ENCODE measurements around the gene FPR2. TPM values are rescaled to one million over a fixed set of nuclear protein-coding genes. Genes with fewer than 3 reads are reported as not detected.

Gene FPR2, protein sequence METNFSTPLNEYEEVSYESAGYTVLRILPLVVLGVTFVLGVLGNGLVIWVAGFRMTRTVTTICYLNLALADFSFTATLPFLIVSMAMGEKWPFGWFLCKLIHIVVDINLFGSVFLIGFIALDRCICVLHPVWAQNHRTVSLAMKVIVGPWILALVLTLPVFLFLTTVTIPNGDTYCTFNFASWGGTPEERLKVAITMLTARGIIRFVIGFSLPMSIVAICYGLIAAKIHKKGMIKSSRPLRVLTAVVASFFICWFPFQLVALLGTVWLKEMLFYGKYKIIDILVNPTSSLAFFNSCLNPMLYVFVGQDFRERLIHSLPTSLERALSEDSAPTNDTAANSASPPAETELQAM
- total RNA-seq = 11.4 TPM
- long read RNA-seq, transcript FPR2-201 (2 exons, 2,262 nt) = major isoform, 9 of 13 reads
- long read RNA-seq, partial matches to known transcripts = 3 of 13 reads
- long read RNA-seq, other reads (novel, unspliced or antisense) = 0 of 13 reads

DNA sequence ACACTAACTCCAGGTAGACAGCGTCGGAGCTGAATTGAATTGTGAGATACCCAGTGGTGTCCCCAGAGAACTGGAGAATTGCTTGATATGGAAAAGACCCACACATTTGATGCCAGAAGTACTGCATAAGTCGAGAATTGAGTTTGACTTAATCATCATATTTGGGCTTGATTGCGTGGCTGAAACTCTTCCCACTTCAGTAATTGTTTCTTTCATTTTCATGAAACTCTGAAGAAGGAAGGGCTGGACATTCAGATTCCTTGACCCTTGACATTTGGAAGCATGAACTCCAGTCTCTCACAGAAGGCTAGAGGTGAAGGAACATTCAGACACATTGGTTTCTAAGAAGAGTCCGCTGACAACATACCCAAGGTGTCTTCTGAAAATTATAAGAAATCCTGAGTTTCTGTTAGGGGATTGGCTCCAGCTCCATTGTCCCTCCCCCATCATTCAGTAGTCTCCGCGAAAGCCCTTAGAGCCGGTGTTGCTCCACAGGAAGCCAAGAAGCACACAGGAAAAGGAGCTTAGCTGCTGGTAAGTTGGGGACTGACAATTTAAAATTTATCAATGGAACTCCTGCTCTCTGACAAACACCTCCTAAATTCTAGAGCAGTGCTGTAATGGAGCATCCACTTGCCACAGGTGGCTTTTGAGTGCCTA is at the start of gene FPR2:
FPR2 (plus strand) TSS at position 484 of the 660 bp plus-strand sequence. CDS start 7,479 bp downstream, outside the sequence.
- no peak for DNase-seq (ENCODE audit: low spot score)

DNA sequence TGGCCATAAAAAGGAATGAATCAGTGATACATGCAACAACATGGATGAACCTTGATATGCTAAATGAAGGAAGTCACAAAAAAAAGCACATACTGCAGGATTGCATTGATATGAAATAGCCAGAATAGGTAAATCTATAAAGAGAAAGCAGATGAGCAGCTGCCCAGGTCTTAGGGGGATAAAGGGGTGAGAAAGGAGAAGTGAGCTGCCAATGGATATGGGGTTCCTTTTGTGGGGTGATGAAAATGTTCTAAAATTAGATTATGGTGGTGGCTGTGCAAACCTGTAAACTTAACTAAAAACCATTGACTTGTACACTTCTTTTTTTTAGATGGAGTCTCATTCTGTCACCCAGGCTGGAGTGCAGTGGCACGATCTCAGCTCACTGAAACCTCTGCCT is 49.3 kb upstream of the FPR2 start:
- DNase-seq (ENCODE audit: low spot score) = no peak

DNA sequence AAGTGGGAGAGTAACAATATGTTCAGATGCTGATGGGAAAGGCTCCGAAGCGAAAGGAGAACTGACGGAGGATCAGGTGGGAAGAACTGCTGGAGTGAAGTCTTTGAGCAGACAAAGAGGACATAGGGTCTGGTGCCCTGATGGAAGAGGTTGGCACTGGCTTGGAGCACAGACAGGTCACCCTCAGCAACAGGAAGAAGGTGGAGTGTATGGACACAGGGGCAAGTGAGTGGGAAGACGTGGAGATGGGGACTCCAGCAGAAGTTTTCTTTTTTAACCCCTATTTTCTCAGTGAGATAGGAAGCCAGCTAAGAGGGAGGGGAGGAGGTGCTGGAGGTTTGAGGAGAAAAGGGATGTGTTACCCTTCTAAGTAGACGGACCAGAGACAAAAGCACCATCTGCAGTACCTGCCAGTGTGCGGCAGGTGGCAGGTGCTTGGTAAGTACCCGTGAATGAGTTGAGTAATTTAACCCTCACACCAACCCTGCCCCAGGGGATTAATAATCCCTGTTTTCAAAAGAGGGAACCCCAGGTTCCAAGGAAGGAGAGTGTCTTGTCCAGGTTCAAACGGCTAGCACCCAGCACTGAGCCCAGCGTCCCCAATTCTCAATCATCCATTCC is 48.4 kb upstream of the FPR2 start:
- DNase-seq (ENCODE audit: low spot score) = no peak

DNA sequence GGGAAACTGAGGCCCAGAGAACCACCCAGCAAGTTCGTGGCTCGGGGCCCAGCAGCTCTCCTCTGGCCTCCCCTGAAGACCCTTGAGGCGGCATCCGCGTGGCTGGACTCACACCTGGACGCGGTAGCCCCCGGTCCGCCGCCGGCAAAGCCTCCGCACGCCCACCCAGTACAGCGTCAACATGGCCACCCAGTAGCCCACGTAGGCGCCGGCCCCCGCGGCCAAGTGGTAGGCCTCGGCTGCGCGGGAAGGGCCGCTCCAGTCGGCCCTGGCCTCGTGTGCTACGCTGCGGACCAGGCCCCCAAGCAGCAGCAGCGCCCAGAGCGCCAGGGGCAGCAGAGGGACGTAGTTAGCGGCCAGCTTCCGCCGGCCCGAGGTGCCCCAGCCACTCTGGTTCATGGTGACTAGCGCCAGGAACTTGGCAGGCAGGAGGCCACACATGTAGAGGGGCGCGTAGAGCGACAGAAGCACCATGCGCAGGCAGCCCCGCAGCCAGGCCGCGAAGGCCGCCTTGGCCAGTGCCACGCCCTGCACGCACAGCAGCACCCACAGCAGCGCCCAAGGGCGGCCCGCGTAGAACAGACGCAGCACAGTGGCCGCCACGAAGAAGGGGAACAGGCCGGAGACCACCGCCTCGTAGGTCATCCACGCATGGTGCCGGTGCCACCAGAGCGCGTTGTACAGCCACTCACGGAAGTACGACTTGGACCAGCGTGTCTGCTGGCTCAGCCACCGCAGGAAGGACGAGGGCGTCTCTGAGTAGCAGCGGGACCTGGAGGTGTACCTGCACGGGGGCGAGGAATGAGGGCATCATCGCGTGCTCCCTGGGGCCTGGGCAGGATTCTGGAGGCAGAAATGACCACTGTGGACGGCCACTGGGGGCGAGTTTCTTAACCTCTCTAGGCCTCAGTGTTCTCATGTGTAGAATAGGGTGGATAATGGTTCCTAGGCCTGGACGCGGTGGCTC is 47.4 kb upstream of the FPR2 start:
- DNase-seq (ENCODE audit: low spot score) = no peak

DNA sequence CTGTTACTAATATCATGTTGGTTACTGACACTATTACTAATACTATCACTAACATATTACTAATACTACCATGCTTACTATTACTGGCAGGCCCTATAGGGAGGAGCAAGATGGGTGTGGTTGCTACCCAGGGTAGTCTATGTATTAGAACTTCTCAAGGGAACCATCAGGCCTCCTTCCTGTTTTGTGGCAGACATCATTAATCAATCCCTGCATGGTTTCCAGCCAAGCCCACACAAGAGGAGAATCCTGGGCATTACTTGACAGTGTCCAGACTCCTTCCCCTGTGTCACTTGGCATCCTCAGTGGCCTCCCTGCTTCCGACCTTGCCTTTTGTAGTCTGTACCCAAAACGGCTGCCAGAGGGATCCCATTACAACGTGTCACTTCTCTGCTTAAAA is 46.1 kb upstream of the FPR2 start:
- DNase-seq (ENCODE audit: low spot score) = no peak

DNA sequence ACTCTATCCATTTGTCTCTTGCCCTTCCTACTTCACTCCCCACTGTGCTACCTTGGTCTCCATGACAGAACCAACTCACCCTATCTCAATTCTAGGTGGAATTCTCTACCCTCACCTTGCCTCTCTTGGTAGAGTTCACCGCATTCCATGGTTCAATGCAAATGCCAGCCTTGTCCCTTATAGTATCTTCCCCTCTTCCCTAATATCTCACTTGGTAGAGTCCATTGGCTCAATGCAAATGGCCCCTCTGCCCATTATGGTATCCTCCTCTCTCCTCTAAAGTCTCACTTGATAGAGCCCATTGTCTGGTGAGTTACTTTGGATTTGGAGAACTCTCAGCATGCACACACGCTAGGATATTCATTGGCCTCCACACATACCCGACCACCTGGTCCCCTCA is 45.1 kb upstream of the FPR2 start:
- DNase-seq (ENCODE audit: low spot score) = no peak

DNA sequence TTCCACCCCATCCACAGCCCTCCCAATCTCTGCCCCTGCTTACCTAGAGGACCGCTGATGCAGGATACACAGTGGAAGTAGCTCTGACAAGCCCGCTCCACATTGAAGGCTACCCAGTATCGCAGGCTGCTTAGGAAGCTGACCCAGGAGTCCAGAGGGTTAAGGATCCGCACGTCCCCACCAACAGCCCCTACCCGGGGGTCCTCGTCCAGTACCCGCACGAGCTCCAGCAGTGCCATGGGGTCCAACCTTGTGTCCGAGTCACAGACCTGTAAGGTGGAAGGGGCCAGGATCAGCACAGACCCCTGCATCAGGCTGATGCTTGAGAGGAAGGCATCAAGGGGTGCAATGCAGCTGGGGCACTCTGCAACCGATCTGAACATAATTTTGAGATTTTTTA is 44.1 kb upstream of the FPR2 start:
- DNase-seq (ENCODE audit: low spot score) = no peak

DNA sequence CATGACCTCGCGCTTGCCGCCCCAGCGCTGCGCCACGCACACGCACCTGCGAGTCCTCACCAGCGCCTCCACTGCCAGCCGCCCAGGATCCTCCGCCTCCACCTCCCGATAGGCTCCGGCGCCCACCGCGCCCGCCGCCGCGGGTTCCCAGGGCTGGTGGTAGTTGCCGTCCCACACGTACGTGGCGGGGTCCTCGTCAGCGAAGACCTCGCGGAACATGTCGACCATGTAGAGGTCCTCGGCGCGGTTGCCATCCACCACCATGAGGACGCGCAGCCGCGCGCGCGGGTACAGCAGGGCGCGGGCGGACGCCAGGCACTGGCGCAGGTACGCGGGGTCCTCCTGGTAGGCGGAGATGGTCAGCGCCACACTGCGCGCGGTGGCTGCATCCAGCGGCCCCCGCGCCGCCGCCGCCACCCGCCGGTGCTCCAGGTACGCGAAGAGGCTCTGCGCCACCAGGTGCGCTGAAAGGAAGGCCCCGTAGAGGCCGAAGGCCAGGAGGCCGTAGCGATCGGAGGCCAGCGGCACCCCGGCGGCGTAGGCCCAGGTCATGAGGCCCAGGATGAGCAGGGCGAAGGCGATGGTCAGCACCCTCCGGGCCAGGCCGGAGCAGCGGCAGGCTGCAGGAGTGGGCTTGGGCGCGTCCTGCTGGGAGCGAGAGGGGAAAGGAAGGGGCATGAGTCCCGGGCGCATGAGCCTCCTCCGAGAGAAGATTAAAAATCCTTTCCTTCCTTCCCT is 41.6 kb upstream of the FPR2 start:
- DNase-seq (ENCODE audit: low spot score) = no peak

DNA sequence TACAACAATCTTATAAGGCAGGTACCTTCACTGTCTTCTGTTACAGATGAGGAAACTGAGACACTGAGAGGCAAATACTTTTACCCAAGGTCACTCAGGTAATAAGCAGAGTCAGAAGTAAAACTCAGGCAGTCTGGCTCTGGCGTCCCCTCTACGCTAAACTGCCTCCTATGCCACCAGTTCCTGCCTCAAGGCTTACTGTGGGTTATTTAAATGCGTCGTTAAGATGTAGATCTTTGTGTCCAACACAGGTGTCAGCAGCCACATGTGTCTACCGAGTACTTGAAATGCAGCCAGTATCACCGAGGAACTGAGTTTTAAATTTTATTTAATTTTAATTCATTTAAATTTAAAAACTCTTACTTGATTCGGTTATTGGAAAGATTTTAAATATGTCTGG is 39.1 kb upstream of the FPR2 start:
- DNase-seq (ENCODE audit: low spot score) = no peak

DNA sequence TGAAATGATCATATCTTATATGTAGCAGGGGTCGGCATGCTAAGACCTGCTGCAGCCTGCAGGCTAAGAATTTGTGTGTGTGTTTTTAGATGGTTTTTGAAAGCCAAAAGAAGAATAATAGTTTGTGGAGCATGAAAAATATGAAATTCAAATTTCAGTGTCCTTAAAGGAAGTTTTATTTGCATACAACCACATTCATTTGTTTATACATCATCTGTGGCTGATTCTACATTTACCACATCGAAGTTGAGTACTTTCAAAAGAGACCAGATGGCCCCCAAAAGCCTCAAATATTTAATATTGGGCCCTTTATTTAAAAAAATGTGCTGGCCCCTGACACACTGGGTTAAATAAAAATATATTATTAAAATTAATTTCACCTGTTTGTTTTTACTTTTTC is 38.5 kb upstream of the FPR2 start:
- no peak for DNase-seq (ENCODE audit: low spot score)

DNA sequence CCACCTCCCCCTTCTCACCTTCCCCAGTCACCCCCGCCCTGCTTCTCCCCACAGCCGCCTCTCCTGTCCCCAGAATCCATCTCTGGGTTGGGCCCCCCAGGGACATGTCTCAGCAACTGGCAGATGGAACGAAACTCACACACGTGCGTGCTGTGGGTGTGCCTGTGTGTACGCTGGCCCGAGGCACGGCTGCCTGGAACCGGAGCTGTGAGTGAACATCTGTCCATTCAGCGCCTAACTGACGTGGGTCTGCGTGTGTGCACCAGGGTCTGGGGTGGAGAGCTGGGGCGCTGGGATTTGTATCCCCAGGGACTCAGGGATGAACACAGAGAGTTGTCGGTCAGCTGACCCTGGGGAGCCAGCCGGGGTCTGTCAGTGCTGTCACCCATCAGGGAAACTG is 36.4 kb upstream of the FPR2 start:
- no peak for DNase-seq (ENCODE audit: low spot score)

DNA sequence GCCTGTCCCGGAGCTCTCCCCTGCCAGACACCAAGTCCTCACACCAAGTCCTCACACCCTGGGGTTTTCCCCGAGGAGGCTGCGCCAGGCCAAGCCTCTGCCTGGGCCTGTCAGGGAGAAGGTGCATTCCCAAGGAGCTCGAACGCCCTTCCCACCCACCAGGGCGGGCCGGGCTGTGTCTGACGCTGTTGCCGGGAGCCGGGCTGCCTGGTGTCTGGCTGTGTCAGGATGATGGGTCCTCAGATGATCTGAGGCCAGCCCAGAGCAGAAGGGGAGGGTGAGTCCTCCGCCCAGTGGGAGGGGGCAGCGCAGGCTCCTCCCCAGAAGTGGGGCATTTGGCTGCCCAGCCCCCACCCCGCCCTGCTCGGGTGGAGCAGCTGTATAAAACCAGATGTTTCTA is 34.9 kb upstream of the FPR2 start:
- no peak for DNase-seq (ENCODE audit: low spot score)

DNA sequence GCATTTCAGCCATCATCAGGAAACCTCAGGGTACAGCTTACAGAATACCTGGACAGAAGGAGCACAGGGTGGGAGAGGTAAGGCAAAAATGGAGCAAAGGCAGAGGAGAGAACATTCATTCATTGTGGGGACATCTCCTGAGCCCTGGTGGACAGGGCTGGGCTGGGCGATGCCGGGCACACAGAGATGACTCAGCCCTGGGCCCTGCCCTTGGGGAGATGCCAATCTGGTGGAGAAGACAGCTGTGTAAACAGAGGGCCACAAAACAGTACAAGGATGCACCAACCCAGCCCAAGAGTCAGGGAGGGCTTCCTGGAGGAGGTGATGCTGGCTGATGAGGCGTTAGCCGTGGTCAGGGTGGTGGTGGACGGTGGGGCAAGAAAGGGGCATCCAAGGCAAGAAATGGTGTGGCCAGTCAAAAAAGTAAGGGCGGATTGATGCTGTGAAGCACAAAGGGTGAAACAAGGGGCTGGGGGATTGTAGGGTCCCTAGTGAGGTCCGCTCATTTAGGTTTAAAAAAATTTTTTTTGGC is 33.6 kb upstream of the FPR2 start:
- DNase-seq (ENCODE audit: low spot score) = no peak

DNA sequence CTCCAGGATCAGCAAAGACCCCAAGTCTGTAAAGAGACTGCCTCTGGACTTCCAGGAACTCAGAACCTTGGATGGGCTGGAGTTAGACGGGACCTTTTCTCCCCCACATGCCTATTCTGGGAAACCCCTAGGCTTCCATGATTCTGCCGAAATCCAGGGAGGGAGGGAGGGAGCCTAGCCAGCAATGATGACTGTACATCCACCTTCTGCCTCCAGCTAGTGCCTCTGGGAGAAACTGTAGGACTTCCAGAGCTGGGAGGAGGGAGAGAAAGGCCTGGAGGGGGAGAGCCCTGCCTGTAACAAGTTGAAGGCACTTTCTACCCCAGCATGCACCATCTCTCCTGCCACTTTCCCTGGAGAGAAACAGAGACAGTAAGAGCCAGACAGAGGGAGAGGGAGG is 31.2 kb upstream of the FPR2 start:
- DNase-seq (ENCODE audit: low spot score) = no peak

DNA sequence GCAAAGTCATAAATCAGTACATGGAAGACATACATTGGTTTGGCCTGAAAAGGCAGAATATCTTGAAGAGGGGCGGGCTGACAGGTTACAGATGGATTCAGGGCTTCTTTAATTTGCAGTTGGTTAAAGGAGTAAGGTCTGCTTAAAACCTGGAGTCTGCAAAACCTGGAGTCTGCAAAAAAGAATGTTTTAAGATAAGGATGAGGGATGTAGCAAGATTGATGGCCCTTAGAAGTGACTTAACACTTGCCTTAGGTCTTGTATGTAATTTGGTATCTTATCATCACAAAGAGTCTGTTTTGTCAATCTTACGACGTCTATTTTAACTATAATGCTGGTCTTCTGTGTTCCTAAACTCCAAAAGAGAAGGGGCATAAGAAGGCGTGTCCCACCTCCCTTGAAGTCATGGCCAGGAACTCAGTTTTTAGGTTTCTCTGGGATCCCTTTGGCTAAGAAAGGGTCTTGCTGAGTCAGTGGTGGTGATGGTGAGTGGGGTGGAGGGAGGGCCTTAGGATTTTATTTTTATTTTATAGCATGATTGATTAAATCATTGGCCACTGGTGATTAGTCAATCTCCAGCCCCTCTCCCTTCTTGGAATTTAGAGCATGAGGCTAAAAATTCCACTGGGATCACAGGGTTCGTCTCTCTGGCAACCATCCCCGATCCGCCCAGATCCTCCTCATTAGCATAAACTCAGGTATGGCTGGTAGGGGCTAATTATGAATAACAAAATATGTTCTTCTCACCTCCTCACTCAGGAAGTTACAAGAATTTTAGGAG is 27.0 kb upstream of the FPR2 start:
- no peak for DNase-seq (ENCODE audit: low spot score)

DNA sequence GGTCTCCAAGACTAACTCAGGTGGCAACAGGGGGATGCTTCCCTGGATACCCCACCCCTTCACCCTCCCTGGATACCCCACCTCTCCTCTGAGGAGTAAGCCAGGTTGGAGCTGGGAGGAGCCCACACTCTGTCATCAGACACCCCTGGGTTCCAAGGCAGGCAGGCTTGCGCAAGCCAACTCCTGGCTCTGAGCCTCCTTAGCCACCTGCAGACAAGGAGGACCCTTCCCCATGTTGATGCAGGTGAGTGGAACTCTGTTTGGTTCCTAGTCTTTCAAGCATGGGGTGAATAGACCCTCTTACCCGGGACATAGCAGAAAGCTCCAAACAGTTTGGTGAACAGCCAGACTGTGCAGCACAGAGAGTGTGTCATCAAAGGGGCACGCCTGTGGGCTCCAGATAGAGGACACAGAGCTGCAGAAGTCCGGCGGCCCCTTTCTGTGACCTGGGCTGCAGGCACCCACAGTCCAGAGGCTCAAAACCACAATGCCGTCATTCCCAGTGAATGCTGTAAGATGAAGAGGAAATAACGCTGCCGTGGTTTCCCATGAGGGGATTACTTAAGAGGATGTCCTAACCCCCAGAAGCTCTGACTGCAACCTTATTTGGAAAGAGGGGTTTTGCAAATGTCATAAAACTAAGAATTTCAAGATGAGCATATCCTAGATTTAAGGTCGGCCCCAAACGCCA is 25.1 kb upstream of the FPR2 start:
- DNase-seq (ENCODE audit: low spot score) = no peak

DNA sequence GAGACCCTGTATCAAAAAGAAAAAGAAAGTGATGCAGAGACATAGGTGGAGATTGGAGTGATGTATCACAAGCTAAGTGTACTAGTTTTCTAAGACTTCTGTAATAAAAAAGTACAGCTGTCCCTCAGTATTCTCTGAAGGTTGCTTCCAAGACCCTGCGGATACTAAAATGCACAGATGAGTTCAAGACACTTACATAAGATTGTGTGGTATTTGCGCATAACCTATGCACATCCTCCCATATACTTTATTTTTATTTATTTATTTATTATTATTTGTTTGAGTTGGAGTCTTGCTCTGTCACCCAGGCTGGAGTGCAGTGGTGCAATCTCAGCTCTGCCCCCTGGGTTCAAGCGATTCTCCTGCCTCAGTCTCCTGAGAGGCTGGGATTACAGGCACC is 23.6 kb upstream of the FPR2 start:
- no peak for DNase-seq (ENCODE audit: low spot score)

DNA sequence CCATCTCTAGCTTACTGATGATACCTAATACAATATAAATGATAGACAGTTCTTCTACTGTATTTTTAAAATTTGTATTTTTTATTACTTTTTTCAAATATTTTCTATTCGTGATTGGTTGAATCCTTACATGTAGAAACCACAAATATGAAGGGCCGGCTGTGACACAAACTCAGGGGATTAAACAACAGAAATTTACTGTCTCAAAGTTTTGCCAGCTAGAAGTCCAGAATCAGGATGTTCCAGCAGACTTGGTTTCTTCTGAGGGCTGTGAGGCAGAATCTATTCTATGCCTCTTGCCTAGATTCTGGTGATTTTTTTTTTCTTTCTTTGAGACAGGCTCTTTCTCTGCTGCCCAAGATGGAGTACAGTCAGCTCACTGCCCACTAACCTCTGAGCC is 23.1 kb upstream of the FPR2 start:
- DNase-seq (ENCODE audit: low spot score) = no peak

DNA sequence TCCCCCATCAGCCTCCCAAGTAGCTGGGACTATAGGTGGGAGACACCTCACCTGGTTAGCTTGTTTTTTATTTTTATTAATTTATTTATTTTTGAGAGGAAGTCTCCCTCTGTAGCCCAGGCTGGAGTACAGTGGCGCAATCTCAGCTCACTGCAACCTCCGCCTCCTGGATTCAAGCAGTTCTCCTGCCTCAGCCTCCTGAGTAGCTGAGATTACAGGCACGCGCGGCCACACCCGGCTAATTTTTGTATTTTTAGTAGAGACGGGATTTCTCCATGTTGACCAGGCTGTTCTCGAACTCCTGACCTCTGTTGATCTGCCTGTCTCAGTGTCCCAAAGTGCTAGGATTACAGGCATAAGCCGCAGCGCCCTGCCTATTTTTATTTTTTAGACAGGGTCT is 22.5 kb upstream of the FPR2 start:
- DNase-seq (ENCODE audit: low spot score) = peak; percentile 49

Measured in mesenteric fat pad (tissue), 1 donor.